ENCODE measurements around the gene IFI6. TPM values are rescaled to one million over a fixed set of nuclear protein-coding genes. Genes with fewer than 3 reads are reported as not detected.
A peak's percentile ranks its signal among the peaks of the same experiment; 100 is the strongest.

The IFI6 gene
- total RNA-seq, 1 experiment from 2014 or later = 14.8 TPM

GRCh38 chr1:27658951-27659496, 13.0 kb downstream of the IFI6 start:
- Histone ChIP-seq H3K9me2 (ENCODE audit: insufficient read depth) (no peaks in the 10 kb centered on the region), H3K27me3 (ENCODE audit: insufficient read depth, low read length) (no peaks in the 10 kb centered on the region), H3K79me2 (ENCODE audit: insufficient read depth, low read length) (no peaks in the 10 kb centered on the region), H4K20me1 (ENCODE audit: insufficient read depth) (no peaks in the 10 kb centered on the region), H2AFZ (ENCODE audit: low read depth, low read length, poor library complexity, severe bottlenecking) (no peak overlapping the region), H3K27ac (ENCODE audit: low read depth, low read length) (peak overlapping the region; percentile 72), H3K4me3 (replicated peaks in 1 of 2; ENCODE audit: low read depth in 1 of 2, low read length in 2 of 2) (peak overlapping the region; percentile 58), H3K36me3 (ENCODE audit: control insufficient read depth in 1 of 2, insufficient read depth in 2 of 2, low read length in 2 of 2) (no peaks in the 10 kb centered on the region), H3K4me2 (ENCODE audit: low read length) (peak overlapping the region; percentile 88), H3K9me3 (ENCODE audit: control insufficient read depth in 1 of 2, insufficient read depth in 1 of 2, low read depth in 1 of 2, low read length in 2 of 2) (no peaks in the 10 kb centered on the region), H3K9ac (ENCODE audit: low read length) (peak overlapping the region; percentile 70), H3K4me1 (ENCODE audit: control insufficient read depth in 1 of 2, insufficient read depth in 2 of 2, low read length in 2 of 2) (peaks cover 21 to 57% of the 10 kb centered on the region in 2 experiments)
- intact Hi-C loops (cut with micrococcal nuclease) = no loop called here
- ChIA-PET RAD21 (ENCODE audit: low non-redundant PET in 1 of 2, low total read pairs in 2 of 2, uncharacterized antibody in 2 of 2, unreplicated experiment in 2 of 2) (interaction anchor here in 1 of 2 experiments (1.0 kb wide), 1 partner anchor 102 kb away, joined by 3 read pairs; no protein-coding TSS in a partner anchor), POLR2A (interaction anchor here (1.3 kb wide), 1 partner anchor 13 kb away, joined by 4 read pairs; the partner anchor contains the start of gene IFI6), CTCF (interaction anchor here (0.8 to 1.5 kb wide), 2 partner anchors 52 to 102 kb away, joined by 3 read pairs; no protein-coding TSS in a partner anchor)
- peak; percentile 23 for ATAC-seq
- TF ChIP-seq EZH2phosphoT487 (IDR thresholded peaks at IDR 0.05; ENCODE audit: borderline replicate concordance) (no peak), YY1 (IDR thresholded peaks at IDR 0.05; ENCODE audit: extremely low read depth, insufficient replicate concordance, low read depth, low read length) (no peak), REST (IDR thresholded peaks at IDR 0.05; ENCODE audit: low read depth) (no peak), TCF7L2 (IDR thresholded peaks at IDR 0.05; ENCODE audit: borderline replicate concordance, extremely low read depth, insufficient read depth, insufficient read length) (no peak), POLR2AphosphoS5 (IDR thresholded peaks at IDR 0.05; ENCODE audit: low read depth, low read length) (no peak), SP1 (IDR thresholded peaks at IDR 0.05; ENCODE audit: low read depth) (no peak), ZNF274 (IDR thresholded peaks at IDR 0.05; ENCODE audit: low read depth, low read length) (no peak), SRF (IDR thresholded peaks at IDR 0.05; ENCODE audit: low read depth) (no peak), JUND (IDR thresholded peaks at IDR 0.05) (no peak), CEBPB (IDR thresholded peaks at IDR 0.05; ENCODE audit: low read depth) (no peak), ATF3 (IDR thresholded peaks at IDR 0.05) (no peak), EZH2 (IDR thresholded peaks at IDR 0.05) (no peak), POLR2A (IDR thresholded peaks at IDR 0.05; ENCODE audit: borderline replicate concordance, extremely low read depth, insufficient read depth, insufficient read length) (no peak), FOSL1 (IDR thresholded peaks at IDR 0.05; ENCODE audit: low read depth) (no peak), ZBTB33 (IDR thresholded peaks at IDR 0.05; ENCODE audit: extremely low read depth, insufficient replicate concordance, low read length) (no peak)
- BruUV-seq (replicated peaks) = no TSS peak
- no peak for DNase-seq (ENCODE audit: low read depth, low spot score)

All from HCT116 (cell line).